GM21381 (cell line): ENCODE data around the gene IPO7.
A peak's percentile ranks its signal among the peaks of the same experiment; 100 is the strongest.
"Not testable (repeated sequence)": the region's sequence is repeated elsewhere in the genome, so short reads cannot be mapped to it uniquely, and the experiment has no call there.

Experiments
- ATAC-seq: cut with Tn5 transposase; IDR thresholded peaks from one replicate; pipeline ENCODE4 v1.9.1; 2021; ENCODE audit warnings: mild to moderate bottlenecking, moderate library complexity; ENCODE audit not compliant: unreplicated experiment

IPO7 gene

DNA sequence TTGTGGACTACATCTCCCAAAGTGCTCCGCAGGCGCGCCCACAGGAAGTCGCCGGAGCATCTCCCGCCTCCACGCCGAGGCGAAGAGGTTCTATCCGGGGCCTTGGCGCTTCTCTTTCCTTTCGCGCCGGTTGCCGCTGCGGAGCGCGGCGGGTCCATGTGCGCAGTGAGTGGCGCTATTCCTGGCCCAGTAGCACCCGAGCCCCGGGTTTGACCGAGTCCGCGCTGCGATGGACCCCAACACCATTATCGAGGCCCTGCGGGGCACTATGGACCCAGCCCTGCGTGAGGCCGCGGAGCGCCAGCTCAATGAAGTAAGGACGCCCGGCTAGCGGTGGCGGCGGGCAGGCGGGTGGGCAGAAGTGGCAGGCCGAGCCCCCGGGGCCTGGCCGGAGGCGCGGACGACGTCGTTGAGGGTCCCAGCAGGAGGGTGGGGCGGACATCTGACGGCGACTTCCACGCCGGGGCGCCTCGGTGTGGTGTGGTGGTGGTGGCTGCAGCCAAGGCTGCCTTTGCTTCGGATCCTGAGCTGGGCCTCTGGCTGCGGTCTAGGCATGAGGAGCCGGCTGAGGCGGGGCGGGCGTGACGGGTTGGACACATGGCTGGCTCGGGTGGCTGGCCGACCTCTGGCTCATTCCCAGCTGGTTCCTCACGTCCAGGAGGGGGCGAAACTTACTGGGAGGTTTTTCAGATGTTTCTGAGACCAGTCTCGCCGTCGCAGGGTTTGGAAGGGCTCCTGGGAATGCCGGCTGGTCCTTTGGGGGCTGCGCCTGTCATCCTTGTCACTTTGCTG, at the start of gene IPO7:
IPO7 (plus strand) TSS at position 118 of the 792 bp plus-strand sequence; CDS start at position 230, 112 bp downstream.
- peak; percentile 95 for ATAC-seq

DNA sequence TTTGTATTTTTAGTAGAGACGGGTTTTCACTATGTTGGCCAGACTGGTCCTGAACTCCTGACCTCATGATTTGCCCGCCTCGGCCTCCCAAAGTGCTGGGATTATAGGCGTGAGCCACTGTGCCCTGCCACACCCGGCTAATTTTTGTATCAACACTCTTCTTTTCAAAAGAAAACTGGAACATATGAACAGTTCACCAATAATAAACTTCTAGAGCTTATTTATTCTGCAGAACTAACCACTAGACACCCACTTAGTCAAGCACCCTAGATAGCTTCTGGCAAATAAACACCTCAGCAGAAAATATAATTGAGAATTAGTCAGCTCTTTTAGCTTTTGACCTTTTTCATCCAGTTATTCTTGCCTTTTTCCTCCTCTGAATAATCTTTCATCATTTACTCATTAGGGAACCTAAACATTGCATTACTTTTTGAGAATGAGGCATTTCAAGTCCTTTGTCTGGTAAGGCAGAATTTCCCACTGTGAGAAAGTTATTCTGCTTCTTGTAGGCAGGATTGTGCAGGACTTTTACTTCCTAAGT, 42.7 kb upstream of the IPO7 start:
- no peak for ATAC-seq

DNA sequence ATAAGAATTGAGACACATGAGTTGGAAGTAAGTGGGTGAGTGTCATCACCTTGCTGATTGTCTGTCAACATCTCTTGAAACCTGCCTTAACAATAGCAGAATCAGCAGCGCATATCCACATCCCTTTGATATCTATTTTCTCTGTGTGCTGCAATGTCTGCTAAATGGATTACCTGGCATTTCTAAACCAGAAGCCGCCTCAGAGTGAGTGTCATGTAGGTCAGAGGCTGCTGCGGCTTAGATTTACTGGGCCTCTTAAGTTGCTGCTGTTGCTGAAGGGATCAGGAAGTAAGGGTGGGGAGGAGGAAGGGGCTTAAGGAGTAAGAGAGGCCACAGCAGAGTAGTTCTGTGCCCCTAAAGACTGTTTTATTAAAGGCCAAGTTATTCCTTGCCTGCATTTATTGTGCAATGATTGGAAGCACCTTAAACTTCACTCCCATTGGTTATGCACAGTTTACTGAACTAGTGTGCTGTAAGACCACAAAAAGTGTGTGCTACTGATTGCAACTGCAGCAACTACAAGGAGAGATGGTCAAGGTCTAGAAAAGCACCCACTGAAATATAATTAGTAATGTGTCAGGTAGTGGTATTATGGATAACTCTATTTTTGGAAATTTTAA, 40.3 kb upstream of the IPO7 start:
- no peak for ATAC-seq

DNA sequence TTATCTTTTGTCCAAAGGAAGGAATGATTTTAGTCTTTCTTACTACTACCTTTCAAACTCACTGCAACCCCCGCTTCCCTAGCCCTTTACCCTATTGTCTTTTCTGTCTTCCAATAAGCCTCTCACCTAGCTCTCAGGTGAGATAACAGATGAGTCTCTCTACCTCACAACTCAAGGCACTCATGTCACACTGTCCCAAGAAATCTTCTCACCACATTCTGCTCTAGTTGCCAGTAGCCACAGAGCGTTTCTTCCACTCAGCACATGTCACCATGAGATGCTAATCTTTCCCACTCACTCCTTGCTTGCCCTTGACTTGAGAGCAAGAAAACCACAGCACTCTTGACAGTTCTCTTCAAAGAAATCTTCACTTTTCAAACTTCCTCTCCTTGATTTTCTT, 37.4 kb upstream of the IPO7 start:
- no peak for ATAC-seq

DNA sequence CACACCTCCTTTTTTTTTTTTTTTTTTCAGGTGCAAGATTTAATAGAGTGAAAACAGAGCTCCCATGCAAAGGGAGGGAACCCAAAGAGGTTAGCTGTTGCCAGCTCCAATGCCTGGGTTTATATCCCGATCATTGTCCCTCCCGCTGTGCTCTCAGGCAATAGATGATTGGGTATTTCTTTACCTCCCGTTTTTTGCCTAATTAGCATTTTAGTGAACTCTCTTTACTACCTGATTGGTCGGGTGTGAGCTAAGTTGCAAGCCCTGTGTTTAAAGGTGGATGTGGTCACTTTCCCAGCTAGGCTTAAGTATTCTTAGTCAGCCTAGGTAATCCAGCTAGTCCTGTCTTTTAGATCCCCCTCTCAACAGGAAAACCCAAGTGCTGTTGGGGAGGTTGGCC, 36.7 kb upstream of the IPO7 start:
- ATAC-seq: not testable (repeated sequence)

DNA sequence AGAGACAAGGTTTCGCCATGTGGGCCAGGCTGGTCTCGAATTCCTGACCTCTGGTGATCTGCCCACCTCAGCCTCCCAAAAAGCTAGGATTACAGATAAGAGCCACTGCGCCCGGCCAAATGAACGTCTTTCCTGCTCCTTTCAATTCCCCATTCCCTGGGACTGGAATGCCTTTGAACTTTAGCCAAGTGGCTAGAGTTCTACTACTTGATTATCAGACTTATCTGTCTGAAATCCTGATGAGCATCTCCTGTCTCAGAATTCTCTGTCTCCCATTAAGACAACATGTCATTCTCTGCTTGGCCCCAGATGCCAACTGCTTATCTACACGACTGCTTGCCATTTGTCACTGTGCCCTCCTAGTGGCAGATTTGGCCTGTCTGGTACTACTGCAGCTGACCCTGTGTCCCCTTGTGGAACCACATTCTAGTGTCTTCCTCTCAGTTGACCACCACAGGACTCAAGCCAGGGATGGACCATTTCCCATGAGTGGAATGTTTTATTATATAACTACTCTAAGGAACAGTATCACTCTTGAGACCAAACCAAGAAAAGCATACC, 33.1 kb upstream of the IPO7 start:
- ATAC-seq: no peak

DNA sequence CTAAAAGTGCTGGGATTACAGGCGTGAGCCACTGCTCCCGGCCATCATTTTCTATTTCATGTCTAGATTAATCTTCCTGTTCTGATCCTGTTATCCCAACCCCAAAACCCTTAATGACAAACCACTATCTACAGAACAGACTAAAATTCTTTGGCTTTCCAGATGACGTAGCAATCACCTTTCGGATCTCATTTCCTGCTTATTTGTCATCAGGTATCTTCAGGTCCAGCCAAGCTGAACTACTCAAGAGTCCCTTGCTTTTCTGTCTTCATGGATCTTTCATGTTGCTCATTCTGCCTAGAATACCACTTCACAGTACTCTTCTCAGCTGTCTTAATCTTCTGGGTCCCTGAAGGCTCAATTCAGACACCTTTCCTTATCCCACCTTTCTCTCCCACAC, 27.4 kb upstream of the IPO7 start:
- ATAC-seq: no peak

DNA sequence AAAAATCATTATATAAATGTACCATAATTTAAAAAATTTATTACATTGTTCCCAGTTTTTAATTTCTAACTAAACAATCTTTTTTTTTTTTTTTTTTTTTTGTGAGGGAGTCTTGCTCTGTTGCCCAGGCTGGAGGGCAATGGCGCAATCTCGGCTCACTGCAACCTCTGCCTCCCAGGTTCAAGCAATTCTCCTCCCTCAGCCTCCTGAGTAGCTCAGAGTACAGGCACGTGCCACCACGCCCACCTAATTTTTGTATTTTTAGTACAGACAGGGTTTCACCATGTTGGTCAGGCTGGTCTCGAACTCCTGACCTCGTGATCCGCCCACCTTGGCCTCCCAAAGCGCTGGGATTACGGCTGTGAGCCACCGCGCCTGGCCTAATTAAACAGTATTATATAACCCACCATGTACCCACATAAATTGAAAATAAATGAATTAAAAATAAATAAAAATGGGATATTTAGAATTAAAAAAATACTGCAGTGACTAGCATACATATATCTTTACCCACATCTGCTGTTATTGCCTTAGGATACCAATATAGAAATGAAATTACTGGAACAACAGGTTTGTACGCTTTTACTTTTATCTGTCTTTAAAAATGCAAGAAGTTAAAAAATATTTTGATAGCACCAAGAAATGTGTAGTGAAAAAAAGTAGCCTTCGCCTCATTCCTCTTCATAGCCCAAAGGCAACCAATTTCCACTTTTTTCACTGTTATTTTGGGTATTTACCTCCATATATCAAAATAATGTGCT, 23.4 kb upstream of the IPO7 start:
- not testable (repeated sequence) for ATAC-seq

DNA sequence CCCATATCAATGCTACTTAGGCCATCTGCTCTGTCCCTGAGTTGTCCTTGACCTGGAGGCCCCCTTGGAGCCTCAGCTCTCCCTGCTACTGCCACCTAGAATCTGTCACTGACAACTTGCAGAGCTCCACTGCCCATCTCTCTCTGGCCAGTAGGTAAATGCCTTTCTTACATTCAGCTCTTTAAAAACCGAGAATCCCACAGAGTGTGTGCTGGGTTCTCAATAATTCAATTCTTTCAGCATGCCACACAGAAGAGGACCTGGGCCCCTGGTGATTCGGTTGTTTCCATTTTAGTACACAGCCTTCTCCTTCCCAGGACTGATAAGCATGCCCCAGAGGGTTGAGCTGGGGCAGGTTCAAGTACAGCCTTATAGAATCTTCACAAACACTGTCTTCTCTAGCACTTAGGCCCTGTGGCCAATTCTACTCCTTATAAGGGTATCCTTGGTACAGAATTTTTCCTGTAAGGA, 22.0 kb upstream of the IPO7 start:
- no peak for ATAC-seq

DNA sequence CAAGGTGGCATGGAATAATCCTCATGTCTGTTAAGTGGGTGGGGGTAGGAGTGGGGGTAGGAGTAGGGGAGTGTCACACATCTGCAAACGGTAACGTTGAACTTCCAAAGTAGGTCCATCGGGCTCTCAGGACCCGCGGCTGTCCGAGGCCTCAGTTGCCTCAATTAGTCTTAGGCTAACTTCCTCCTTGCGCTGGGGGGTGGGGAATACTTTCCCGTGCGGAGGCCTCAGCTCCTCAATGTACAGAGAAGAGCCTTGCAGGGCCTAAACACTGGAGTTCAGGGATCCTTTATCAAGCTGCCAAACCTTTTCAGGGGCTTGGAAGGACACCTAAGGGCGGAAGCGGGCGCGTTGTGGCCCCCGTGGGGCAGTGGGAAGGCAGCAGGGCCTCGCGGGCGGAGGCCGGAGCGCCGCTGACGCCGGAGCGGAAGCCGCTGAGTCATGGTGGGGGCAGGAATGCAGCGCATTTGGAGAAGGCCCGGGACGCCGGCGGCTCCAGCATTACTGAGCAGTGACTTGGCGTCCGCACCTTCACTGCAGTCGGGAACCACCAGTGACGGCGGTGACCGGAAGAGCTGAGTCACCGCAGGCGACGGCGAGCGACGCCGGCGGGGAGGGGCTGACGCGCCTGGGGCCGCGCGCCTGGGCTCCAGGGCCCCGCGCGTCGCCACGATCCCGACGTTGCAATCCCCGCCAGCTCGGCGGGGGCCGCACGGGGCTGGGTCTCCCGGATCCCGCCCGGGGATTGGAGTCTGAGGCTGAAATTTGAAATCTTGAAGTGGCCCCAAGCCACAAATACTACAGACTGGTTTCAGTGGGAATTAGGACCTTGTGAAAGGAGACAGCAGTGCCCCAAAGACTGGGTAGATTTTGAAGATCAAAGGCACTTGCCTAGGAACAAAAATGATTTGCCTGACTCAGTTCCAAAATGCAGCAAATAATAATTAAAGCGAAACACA, 20.2 kb upstream of the IPO7 start:
- ATAC-seq: peak; percentile 99

DNA sequence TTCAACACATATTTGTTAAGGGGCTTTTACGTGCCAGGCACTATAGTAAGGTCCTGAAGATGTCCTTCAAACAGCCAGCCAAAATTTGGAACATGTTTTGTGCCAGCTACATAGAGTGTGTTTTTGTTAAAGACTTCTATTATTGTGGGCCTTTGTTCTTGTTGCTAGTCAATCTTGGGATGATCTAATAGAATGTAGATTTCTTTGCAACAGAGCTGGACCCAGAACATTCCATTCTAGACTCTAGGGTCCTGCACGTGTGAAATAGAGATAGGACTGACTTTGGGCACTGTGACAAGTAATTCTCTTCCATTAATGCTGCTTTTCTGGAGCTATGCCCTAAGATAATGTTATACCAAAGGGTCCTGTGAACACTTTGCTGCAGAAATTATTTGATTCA, 16.9 kb upstream of the IPO7 start:
- ATAC-seq: no peak

DNA sequence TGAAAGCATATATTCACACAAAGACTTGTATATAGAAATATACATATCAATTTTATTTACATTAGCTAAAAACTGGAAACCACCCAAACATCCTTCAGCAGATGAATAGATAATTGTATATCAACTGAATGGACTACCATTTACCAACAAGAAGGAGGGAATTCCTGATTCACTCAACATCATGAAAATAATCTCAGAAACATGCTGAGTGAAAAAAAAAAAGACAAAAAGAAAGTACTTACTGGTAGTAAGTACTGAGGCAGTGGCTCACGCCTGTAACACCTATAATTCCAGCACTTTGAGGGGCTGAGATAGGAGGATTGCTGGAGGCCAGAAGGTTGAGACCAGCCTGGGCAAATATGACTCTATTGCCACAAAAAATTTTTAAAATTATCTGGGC, 7.4 kb upstream of the IPO7 start:
- ATAC-seq: no peak

DNA sequence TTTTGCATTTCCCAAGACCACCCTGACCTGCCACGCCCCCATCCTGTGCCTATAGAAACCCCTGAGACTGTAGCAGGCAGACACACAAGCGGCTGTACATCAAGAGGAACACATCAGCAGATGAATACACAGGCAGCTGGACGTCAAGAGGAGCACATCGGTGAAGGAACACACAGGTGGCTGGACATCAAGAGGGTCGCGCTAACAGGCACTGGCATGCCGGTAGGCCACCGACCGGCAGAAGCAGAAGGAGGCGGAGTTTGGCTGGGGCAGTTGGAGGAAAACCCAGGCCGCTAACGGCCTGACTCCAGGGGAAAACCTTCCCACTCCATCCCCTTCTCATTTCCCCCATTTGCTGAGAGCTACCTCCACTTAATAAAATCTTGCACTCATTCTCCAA, 5.4 kb upstream of the IPO7 start:
- ATAC-seq: no peak

DNA sequence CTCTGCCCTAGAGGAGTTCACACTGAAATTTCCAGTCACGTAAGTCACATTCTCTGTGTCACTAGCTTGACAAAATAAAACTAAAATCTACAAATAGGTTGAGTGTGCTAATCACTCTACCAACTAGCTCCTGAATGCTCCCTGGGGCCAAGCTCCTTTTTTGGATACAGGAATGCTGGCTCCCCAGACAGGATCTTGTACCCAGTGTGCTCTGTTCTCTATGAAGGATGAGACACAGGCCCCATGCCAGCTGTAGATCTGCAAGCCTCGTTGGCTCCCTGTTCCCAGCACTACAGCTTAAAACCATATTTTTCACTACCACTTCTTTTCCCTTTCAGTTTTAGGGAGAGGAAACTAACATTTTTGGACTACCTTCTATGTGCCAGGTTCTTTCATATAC, 3.7 kb upstream of the IPO7 start:
- no peak for ATAC-seq

DNA sequence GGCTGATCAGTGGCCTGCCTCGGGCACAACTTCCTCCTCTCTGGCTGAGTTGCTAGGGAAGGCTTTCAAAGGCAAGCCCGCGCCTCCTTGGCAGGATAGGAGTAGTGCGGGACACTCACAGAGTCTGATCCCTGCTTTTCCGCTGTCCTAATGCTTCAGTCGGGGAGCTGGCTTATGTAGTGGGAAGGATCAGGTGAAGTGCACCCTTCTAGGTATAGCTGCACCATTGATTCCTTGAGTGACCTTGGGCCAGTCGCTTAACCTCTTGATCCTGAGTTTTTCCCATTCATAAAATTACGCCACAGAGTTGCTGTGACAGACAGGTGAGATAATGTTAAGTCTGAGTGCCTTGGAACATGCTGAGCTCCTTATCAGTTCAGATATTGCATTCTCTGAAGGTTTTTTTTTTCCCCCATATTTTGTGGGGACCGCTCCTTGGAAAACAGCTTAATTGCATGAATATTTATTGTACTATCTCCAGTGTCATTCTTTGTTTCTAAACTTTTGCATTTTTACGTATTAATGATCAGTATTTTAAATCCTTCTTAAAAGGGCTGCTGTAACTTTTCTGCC, 961 bp downstream of the IPO7 start:
- ATAC-seq: peak; percentile 14

DNA sequence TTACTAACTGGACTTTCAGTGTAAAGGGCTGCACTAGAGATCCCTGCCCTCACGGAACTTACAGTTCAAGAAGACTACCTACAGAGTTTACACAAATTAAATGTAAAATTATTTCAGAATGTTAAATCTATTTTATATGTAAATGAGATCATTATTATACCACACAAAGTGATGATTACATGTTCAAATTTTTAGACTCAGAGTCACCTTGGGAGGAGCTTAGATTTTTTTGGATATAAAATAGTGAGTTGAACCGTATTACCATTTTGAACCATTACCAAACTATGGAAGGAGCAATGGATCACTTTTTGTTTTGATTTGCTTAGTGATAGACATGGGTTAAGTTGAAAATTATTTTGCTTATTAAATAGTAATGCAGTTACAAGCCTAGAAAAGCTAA, 1.6 kb downstream of the IPO7 start:
- ATAC-seq: no peak

DNA sequence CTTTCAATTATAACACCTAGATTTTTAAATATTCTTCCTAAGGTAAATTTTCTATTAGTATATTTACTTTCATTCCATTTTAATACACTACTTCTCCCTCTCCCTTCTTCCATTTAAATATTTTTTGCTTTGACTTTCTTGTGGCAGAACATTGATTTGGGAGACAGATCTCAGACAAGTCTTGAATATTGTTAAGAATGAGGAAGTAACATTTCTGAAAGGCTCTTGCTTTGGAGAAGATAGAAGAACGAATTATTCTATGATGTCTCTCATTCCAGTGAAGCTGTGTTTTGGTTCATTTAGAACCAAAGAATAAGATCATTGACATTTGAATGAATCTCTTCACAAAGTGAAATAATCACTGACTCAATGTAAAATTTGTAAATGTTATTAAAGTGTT, 2.4 kb downstream of the IPO7 start:
- no peak for ATAC-seq

DNA sequence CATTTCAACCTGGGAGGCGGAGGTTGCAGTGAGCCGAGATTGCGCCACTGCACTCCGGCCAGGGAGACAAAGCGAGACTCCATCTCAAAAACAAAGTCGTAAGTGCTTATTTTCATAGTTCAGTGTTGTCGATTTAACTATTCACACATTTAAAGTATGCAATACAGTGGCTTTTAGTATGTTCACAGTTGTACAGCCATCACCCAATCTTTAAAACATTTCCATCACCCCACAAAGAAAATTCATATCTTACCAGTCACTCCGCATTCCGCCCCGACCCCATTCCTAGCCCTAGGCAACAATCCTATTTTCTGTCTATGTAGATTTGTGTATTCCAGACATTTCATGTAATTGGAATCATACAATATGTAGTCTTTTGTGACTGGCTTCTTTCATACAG, 11.9 kb downstream of the IPO7 start:
- no peak for ATAC-seq

DNA sequence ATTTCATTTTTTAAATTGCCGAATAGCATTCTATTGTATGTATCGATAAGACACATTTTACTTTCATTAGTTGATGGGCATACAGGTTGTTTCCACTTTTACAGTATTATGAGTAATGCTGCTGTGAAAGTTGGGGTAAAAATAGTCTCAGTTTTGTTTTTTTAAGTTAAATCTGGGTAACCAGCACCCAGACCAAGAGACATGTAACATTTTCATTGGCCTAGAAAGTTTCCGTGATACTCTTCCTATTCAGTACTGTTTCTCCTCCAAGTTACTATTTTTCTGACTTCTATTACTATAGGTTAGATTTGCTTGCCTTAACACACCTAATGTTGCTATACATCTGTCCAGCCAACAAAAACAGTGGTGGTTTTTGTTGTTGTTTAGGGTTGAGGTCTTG, 12.3 kb downstream of the IPO7 start:
- peak; percentile 73 for ATAC-seq
